Endodermal cell (in vitro differentiated cells): Measurements from ENCODE around the gene PXT1. TPM values are rescaled to one million over a fixed set of nuclear protein-coding genes. Genes with fewer than 3 reads are reported as not detected.

Experiments
- DNase-seq: peaks from one replicate; pipeline ENCODE4 v3.0.0-alpha.2; 2017
- H3K27ac ChIP-seq: 2 replicates; pipeline ENCODE4 v1.5.1; 2013; ENCODE audit warnings: mild to moderate bottlenecking, low read depth, low read length, moderate library complexity
- H3K27me3 ChIP-seq: 2 replicates; pipeline ENCODE4 v1.6.1; 2013; ENCODE audit warnings: mild to moderate bottlenecking, low read length, moderate library complexity; ENCODE audit not compliant: insufficient read depth, control insufficient read depth, poor library complexity, severe bottlenecking
- H3K36me3 ChIP-seq: 2 replicates; pipeline ENCODE4 v1.7.0; 2013; ENCODE audit warnings: mild to moderate bottlenecking, low read length, moderate library complexity; ENCODE audit not compliant: control insufficient read depth, insufficient read depth
- H3K4me1 ChIP-seq: one replicate; pipeline ENCODE4 v1.7.0; 2013; ENCODE audit warnings: low read length; ENCODE audit not compliant: control insufficient read depth, insufficient read depth
- H3K4me3 ChIP-seq: 2 replicates; pipeline ENCODE4 v1.5.1; 2013; ENCODE audit warnings: mild to moderate bottlenecking, low read length, moderate library complexity
- H3K9ac ChIP-seq: 2 replicates; pipeline ENCODE4 v1.6.1; 2013; ENCODE audit warnings: mild to moderate bottlenecking, low read length, moderate library complexity; ENCODE audit not compliant: poor library complexity, severe bottlenecking; ENCODE audit errors: extremely low read depth
- H3K9me3 ChIP-seq: 2 replicates; pipeline ENCODE4 v1.6.1; 2013; ENCODE audit warnings: mild to moderate bottlenecking, low read length, moderate library complexity; ENCODE audit not compliant: control insufficient read depth
- H3K27ac Mint-ChIP-seq: 2 replicates; pipeline ENCODE4 v1.8.0; 2020; ENCODE audit warnings: mixed read lengths
- H3K27me3 Mint-ChIP-seq: 2 replicates; pipeline ENCODE4 v1.8.0; 2021; ENCODE audit warnings: mild to moderate bottlenecking, mixed read lengths; ENCODE audit not compliant: insufficient read depth
- H3K36me3 Mint-ChIP-seq: 2 replicates; pipeline ENCODE4 v1.8.0; 2020; ENCODE audit warnings: low read depth, mixed read lengths
- H3K4me1 Mint-ChIP-seq: 2 replicates; pipeline ENCODE4 v1.8.0; 2020; ENCODE audit warnings: mixed read lengths
- H3K4me3 Mint-ChIP-seq: 2 replicates; pipeline ENCODE4 v1.8.0; 2020; ENCODE audit warnings: mild to moderate bottlenecking, moderate library complexity, mixed read lengths
- H3K9me3 Mint-ChIP-seq: 2 replicates; pipeline ENCODE4 v1.8.0; 2020; ENCODE audit warnings: mild to moderate bottlenecking, mixed read lengths
- WGBS, 2 experiments: methylation state at CpG; one replicate each; pipeline versions ENCODE4 v1.1.5 to v1.1.7; 2013; ENCODE audit warnings: missing lambda C conversion rate in 2 of 2, mixed read lengths in 1 of 2; ENCODE audit not compliant: insufficient coverage in 1 of 2, insufficient read length in 1 of 2; 5-methylcytosine and 5-hydroxymethylcytosine counted together
- total RNA-seq, 2 donors: library from RNA; stranded (reverse); fragmentation: NEBNext Ultra II Directional in 1 of 2; extraction: Animal tissue kit (Norgen Biotek cat#: 25700) in 1 of 2; gene quantifications; 2 replicates in 1 of 2; 3 replicates in 1 of 2; pipeline ENCODE4 v1.2.1, GENCODE V29; 2021
- TF ChIP-seq, protein P1 (sequence below): fragments of 200-600 bp; sonication (generic); conservative IDR thresholded peaks from 2 replicates; pipeline ENCODE4 v1.5.0; 2021; ENCODE audit warnings: antibody characterized with exemption, mild to moderate bottlenecking

The PXT1 gene
- total RNA-seq, 2 donors from 2014 or later: 0.15 TPM; not detected in 1

DNA sequence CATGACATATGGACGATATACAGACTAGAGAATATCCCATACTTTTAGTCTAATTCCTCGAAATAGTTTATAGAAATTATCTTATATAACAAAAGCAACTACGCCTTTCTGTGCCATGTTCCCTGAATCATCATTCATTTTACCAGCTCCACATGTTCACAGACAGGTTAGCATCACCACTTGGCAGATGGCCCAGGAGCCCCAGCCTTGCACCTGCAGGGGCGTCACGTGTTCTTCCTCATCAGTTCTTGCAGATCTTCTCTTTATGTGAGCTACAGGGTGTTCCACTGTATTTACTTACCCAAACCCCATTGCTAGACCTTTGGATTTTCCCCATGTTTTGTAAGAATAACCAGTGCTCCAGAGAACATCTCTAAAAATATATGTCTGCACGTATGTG lies 93.4 kb downstream of the PXT1 start:
- no peak overlapping the region for H3K4me3 Mint-ChIP-seq
- H3K4me1 Mint-ChIP-seq: peaks cover 11% of the 10 kb centered on the region
- no peaks in the 10 kb centered on the region for H3K36me3 Mint-ChIP-seq
- H3K27ac ChIP-seq: no peak overlapping the region
- DNase-seq: peak; percentile 4
- no peaks in the 10 kb centered on the region for H3K4me1 ChIP-seq
- no peak overlapping the region for H3K27ac Mint-ChIP-seq
- H3K9me3 ChIP-seq: peaks cover 5% of the 10 kb centered on the region
- no peaks in the 10 kb centered on the region for H3K27me3 Mint-ChIP-seq
- H3K36me3 ChIP-seq: no peaks in the 10 kb centered on the region
- no peak overlapping the region for H3K4me3 ChIP-seq
- 89 to 95% methylated on average over 2 to 6 of the region's 6 CpGs for WGBS, 2 experiments
- TF ChIP-seq, protein P1, sequence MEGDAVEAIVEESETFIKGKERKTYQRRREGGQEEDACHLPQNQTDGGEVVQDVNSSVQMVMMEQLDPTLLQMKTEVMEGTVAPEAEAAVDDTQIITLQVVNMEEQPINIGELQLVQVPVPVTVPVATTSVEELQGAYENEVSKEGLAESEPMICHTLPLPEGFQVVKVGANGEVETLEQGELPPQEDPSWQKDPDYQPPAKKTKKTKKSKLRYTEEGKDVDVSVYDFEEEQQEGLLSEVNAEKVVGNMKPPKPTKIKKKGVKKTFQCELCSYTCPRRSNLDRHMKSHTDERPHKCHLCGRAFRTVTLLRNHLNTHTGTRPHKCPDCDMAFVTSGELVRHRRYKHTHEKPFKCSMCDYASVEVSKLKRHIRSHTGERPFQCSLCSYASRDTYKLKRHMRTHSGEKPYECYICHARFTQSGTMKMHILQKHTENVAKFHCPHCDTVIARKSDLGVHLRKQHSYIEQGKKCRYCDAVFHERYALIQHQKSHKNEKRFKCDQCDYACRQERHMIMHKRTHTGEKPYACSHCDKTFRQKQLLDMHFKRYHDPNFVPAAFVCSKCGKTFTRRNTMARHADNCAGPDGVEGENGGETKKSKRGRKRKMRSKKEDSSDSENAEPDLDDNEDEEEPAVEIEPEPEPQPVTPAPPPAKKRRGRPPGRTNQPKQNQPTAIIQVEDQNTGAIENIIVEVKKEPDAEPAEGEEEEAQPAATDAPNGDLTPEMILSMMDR: no peak
- peaks cover 4% of the 10 kb centered on the region for H3K9me3 Mint-ChIP-seq
- H3K27me3 ChIP-seq: no peaks in the 10 kb centered on the region
- H3K9ac ChIP-seq: no peak overlapping the region

DNA sequence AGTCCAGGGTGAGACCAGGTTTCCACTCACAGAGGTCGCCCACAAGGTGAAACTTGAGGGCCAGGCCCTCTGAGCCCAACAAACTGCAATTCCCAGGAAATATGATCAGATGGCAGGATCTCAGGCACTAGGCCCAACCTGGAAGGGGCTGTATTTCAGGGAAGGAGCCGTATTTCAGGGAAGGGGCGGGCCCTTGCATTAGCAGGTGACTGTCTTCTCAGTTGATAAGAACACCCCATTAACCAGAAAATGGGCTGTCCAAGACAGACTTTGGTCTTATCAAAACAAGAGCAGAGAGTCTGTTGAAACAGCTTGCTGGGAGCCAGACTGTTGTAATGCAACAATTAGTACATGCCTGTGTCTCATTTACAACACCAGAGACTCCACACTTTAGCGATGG lies 95.0 kb downstream of the PXT1 start:
- H3K4me3 Mint-ChIP-seq: no peak overlapping the region
- no peaks in the 10 kb centered on the region for H3K27me3 Mint-ChIP-seq
- H3K27ac ChIP-seq: no peak overlapping the region
- H3K36me3 ChIP-seq: no peaks in the 10 kb centered on the region
- no peak overlapping the region for H3K4me3 ChIP-seq
- H3K36me3 Mint-ChIP-seq: no peaks in the 10 kb centered on the region
- H3K4me1 Mint-ChIP-seq: peaks cover 11% of the 10 kb centered on the region
- no peaks in the 10 kb centered on the region for H3K4me1 ChIP-seq
- peaks cover under 1% of the 10 kb centered on the region for H3K9me3 Mint-ChIP-seq
- TF ChIP-seq, protein P1: no peak
- peak; percentile 34 for DNase-seq
- H3K27ac Mint-ChIP-seq: no peak overlapping the region
- H3K9me3 ChIP-seq: peaks cover 3% of the 10 kb centered on the region
- no peaks in the 10 kb centered on the region for H3K27me3 ChIP-seq
- no peak overlapping the region for H3K9ac ChIP-seq
- WGBS, 2 experiments: 91 to 94% methylated on average over 3 to 4 of the region's 4 CpGs

DNA sequence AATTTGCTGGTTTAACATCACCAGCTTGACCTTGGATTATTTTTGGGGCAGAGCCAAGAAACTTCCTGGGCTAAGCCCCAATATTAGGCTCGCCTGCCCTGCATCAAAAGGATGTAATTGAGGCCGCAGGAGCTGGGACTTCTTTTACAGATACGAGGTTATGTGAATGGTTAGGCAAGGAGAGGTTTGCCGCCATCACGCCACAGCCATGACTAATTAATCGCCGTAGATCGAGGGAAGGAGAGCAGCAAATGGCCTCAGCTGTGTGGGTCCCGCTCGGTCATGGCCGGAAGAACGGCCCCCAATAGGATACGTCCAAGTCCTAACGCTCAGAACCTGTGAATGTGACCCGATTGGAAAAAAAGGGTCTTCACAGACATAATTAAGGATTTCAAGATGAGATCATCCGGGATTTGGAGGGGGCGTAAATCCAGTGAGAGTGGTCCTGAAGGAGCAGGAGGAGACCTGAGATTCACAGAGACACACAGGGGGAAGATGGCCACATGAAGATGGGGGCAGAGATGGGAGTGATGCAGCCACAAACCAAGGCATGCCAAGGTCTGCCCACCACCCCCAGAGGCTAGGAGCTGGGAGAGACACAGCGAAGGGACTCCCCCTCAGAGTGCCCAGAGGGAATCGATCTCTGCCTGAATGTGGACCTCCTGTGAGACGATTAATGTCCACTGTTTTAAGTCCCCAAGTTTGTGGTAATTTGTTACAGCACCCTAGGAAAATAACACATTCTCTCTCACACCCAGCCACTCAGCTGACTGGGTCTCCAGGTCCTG lies 96.0 kb downstream of the PXT1 start:
- no peaks in the 10 kb centered on the region for H3K36me3 ChIP-seq

More for the DNA sequence above, 96.0 kb downstream of the PXT1 start:
- no peaks in the 10 kb centered on the region for H3K27me3 ChIP-seq
- Mint-ChIP-seq H3K27me3 (no peaks in the 10 kb centered on the region), H3K4me3 (no peak overlapping the region), H3K9me3 (no peaks in the 10 kb centered on the region), H3K27ac (no peak overlapping the region), H3K4me1 (peaks cover 11% of the 10 kb centered on the region), H3K36me3 (no peaks in the 10 kb centered on the region)
- peak; percentile 42 for DNase-seq
- TF ChIP-seq, protein P1: no peak
- H3K4me1 ChIP-seq: no peaks in the 10 kb centered on the region
- no peak overlapping the region for H3K4me3 ChIP-seq
- WGBS, 2 experiments: 95 to 97% methylated on average over 18 to 20 of the region's 20 CpGs
- no peak overlapping the region for H3K9ac ChIP-seq
- H3K9me3 ChIP-seq: no peaks in the 10 kb centered on the region
- no peak overlapping the region for H3K27ac ChIP-seq
